DOHH2 (cell line): ENCODE results near the gene AZIN2.

Experiments used
- EZH2phosphoT487 ChIP-seq: fragments of 200-600 bp; sonication (generic); IDR thresholded peaks from 2 replicates; pipeline ENCODE4 v1.6.1; 2017; ENCODE audit warnings: borderline replicate concordance, mild to moderate bottlenecking, antibody characterized with exemption, low read length, moderate library complexity, mixed read lengths
- TF ChIP-seq, protein P1 (sequence below): fragments of 200-600 bp; sonication (generic); IDR thresholded peaks from one replicate; pipeline ENCODE4 v1.5.1; 2014; ENCODE audit warnings: antibody characterized with exemption, mild to moderate bottlenecking, low read depth, low read length; ENCODE audit not compliant: poor library complexity, severe bottlenecking

DNA sequence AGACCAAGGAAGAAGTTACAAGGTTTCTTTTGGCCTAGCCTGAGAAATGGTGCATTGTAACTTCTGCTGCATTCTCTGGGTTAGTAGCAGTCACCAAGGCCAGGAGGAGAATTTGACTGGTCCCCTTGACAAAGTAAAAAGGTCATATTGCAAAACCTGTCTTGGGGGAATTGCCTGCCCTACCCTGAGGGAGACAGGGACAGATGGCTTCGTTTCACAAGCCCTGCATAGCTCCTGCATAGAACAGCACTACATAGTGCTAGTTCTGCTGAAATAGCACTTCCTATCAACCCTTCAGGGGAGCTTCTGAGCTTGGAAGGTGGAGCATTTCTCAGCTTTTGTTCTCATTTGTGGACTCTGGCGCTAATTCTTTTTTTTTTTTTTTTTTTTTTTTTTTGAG is 23.9 kb upstream of the AZIN2 start:
- TF ChIP-seq, protein P1, sequence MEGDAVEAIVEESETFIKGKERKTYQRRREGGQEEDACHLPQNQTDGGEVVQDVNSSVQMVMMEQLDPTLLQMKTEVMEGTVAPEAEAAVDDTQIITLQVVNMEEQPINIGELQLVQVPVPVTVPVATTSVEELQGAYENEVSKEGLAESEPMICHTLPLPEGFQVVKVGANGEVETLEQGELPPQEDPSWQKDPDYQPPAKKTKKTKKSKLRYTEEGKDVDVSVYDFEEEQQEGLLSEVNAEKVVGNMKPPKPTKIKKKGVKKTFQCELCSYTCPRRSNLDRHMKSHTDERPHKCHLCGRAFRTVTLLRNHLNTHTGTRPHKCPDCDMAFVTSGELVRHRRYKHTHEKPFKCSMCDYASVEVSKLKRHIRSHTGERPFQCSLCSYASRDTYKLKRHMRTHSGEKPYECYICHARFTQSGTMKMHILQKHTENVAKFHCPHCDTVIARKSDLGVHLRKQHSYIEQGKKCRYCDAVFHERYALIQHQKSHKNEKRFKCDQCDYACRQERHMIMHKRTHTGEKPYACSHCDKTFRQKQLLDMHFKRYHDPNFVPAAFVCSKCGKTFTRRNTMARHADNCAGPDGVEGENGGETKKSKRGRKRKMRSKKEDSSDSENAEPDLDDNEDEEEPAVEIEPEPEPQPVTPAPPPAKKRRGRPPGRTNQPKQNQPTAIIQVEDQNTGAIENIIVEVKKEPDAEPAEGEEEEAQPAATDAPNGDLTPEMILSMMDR = no peak
- no peak for TF ChIP-seq EZH2phosphoT487
